Activated CD8-positive, alpha-beta memory T cell treated with anti-CD3 and anti-CD28 coated beads for 4 hours (primary cell): ENCODE results near the gene GGT6.

ENCODE experiments used
- DNase-seq, 2 donors: peaks; one replicate each; pipeline ENCODE4 v3.0.0-alpha.2; 2020; ENCODE audit warnings: low read depth in 2 of 2

The GGT6 gene

DNA sequence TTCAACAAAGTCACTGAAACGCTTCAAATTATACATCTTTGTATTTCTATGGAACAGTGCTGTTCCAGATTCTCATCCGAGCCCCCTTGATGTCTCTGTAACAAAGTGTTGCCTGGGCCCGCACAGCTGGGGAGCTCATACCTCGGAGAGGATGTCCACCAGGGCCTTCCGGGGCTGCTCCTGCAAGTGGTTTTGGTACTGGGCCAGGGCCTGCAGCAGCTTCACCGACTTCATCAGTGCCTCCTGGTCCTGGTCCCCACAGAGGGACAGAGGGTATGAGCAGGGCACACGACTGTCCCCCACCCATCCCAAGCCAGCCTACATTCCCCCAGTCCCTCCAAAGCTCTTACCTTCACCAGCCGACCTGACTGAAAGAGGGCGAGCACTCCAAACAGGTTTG is 6.7 kb downstream of the GGT6 start:
- no peak for DNase-seq

DNA sequence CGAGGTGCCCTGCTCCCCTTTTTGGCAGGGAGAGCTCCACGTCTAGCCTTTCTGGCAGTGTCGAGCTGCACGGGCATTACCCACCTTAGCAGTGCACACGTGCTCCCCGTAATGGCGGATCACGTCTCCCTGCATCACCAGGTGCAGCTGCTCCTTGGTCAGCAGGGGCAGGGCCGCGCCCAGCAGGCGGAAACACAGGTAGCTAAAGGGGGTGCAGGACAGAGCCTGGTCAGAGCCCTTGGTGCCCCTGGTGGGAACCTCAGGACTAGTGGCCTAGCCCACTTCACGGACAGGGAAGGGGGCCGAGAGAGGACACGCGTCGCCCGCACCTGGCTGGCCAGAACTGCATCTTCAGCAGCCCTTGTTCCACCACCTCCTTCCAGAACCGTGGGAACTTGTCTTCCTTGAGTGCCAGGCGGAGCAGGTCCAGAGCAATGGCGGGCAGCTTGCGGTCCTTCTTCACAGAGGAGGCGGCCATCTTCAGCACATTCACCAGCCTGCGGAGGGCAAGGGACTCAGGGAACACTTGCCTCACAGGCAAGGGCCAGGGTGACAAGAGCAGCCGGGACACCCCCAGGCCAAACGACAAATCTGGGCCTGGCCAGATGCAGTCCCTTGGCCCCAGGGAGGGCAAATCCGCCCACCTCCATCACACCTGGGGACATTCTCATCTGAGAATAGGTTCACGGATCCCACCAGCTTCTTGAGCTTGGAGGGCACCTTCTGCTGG is 8.4 kb downstream of the GGT6 start:
- DNase-seq = no peak

DNA sequence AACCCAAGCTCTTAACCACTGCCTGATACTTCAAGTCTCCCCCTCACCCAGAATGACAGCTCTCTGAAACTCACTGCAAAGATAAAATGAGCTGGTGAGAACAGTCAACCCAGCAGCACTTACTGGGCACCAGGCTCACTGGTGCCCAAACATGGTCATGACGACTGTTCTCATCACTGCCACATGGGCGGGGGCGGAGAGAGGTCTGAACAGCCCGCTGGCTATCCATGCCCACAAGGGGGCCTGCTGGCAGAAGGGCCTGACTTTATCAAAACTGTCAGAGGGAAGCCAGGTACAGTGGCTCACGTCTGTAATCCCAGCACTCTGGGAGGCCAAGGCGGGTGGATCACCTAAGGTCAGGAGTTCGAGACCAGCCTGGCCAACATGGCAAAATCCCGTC is 9.2 kb downstream of the GGT6 start:
- no peak for DNase-seq

- no peak for DNase-seq
Observed at GRCh38 chr17:4550534-4551039, 9.8 kb downstream of the GGT6 start.

DNA sequence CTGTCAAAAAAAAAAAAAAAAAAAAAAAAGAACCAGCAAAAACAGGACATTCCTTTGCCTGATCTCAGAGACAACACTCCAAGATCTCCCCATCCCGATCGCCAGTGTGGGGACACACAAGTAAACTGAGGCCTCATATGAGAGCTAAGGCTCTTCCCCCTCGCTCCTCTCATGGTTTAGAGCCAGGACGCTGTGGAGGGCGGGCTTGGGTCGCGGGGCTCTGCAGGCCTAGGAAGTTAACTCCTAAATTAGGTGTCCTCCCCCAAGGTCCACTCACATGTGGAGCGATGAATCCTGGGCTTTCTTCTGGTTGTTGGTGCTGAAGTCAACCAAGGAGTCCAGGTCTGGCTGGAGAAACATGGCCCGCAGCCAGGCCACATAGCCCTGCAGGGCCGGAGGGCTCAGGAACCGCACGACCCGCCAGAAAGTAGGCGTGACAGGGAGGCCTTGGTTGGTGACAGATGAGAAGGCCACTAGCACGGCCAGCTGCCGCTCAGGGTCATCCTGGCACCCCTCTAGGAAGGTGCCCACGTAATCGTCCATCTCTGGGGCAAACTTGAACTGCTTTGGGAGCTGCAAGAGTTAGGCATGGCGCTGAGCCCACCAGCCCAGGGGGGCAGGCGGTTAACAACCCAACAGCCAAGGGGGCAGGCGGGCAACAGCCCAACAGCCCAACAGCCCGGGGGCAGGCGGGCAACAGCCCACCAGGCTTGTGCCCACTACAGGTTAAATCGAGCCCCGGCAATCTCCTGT is 10.4 kb downstream of the GGT6 start:
- no peak for DNase-seq

DNA sequence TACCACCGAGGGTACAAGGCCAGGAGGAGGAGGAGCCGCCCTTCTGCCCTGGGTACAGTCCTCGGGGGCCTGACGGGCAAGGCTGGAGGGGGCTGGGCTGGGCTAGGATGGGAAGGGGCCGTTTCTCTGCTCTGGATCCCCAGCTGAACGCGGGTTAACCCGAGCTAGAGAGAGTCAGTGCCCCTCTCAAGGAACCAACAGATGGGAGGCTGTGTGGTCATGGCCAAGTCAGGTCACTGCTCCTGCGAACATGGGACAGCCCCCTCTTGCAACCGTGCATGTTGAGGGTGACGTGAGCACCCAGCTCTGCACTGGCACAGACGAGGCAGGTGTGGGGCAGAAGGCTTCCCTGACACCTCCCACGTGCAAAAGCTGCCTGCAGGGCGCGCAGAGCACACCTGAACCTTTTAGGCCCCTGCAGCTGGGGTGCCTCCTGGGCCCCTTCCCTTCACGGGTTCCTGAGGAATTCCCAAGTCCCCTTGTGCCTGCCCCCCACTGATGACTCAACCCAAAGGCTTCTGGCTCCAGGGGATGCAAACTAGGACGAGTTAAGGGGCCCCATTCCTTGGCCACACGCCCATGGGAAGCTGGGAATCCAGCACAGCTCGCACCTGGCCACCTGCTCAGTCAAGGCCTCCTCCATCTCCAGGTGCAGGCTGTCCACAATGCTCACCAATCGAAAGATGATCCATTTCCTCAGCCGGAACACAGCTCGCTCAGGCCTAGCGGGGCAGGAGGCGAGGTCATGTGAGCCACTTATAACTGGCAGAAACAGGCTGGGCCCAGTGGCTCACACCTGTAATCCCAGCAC is 11.5 kb downstream of the GGT6 start:
- DNase-seq = no peak

DNA sequence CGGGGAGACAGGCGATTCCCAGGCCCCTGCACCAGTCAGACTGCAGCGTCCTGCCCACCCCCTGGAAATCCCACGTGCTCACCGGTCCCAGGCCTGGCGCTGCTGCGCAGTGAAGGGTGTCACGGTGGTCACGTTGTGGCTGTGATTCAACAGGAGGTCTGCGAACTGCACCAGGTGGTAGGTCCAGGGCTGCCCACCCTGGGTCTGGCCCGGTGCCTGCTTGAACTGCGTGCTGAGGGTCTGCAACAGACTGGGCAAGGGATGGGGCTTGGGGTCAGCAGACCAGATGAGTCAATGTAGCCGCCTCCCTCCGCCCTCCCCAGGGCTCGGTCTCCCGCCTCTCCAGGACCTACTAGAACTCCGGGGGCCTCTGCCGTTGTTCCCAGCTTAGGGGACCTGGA is 12.3 kb downstream of the GGT6 start:
- no peak for DNase-seq

DNA sequence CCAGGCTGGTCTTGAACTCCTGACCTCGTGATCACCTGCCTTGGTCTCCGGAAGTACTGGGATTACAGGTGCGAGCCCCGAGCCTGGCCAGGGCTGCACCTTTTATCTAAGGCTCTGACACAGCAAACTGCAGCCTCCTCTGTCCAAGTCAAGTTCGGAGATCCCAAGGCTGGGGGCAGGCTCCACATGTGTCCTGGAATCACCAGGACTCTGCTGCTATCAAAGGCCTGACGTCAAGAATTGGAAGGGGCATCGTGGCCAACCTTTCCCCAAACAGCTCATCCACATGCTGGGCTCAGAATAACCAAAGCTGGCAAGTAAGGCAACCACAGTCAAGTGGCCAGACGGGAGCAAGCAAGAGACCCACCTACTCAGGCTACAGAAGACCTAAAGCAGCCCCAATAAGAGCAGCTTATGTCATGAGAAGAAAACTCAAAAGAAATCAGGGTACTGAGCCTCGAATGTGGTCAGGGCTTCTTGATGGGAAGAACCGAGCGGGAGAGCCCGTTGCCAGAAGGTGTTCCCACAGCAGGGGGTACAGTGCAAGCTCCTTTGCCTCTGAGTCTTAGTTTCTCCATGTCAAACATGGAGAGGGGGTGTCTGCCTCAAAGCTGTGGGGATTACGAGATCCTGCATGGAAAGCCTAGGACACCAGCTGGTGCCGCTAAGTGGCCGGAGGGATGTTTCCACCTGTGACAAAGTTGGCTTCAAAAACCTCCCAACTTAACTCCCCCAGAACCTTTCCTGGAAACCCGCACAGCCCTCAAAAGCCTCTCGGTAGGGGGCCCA is 13.1 kb downstream of the GGT6 start:
- DNase-seq = no peak

GRCh38 chr17:4545217-4545951 is 15.0 kb downstream of the GGT6 start:
- no peak for DNase-seq

GRCh38 chr17:4544951-4545216 is 15.5 kb downstream of the GGT6 start:
- no peak for DNase-seq

DNA sequence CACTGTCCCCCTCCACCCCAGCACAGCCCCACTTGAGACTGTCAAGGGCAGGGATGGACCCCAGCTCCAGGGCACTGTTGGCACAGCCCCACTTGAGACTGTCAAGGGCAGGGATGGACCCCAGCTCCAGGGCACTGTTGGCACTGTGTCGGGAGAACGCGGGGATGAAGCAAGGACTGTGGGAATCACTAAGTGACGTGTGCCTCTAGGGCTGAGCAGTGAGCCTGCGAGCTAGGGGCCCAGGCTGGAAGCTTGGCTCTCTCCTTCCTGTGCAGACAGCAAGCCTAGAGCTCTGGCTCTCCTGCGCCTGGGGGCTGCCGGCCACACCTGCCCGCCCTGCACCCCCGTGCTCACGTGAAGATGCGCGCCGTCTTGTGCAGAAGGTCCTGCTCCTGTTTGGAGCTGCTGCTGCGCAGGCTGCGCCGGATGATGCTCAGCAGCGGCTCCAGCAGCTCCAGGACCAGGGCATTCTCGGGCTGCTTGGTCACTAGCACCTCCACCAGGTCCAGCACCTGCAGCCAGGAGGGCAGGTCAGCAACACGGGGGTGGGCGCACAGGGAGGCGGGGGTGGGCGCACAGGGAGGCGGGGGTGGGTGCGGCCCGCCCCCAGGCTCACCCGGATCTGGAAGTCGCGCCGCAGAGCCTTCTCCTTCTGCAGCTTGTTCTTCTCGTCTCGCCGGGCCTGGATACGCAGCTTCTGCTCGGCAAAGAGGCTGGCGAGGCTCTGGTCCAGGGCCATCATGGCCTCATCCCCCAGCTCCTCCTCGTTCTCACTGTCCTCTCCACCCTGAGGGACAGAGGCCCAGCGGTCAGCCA is 16.0 kb downstream of the GGT6 start:
- no peak for DNase-seq

DNA sequence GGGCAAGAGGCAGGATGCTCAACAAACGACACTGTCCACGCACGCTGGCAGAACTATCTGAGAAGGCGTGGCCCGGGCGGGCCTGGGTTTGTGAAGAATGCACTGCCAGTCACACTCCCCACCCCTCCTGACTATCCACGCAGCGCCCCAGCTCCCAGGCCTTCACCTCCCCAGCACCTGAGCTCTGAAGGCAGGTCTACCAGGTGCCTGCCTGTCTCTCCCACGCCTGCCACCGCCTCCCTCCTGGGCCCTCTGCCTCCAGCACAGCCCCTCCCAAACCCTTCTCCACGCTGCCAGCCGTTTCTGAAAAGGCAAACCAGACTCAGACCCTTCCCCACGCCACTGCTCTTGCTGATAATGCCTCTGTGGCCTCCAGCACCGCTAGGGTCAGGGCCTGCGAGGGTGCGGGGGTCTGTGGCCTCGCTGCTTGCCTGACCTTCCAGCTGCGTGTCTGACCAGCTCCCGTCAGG is 16.8 kb downstream of the GGT6 start:
- DNase-seq = no peak

- no peak for DNase-seq
Observed at GRCh38 chr17:4542726-4543191, 17.6 kb downstream of the GGT6 start.

GRCh38 chr17:4542003-4542725 is 18.2 kb downstream of the GGT6 start:
- DNase-seq = no peak

DNA sequence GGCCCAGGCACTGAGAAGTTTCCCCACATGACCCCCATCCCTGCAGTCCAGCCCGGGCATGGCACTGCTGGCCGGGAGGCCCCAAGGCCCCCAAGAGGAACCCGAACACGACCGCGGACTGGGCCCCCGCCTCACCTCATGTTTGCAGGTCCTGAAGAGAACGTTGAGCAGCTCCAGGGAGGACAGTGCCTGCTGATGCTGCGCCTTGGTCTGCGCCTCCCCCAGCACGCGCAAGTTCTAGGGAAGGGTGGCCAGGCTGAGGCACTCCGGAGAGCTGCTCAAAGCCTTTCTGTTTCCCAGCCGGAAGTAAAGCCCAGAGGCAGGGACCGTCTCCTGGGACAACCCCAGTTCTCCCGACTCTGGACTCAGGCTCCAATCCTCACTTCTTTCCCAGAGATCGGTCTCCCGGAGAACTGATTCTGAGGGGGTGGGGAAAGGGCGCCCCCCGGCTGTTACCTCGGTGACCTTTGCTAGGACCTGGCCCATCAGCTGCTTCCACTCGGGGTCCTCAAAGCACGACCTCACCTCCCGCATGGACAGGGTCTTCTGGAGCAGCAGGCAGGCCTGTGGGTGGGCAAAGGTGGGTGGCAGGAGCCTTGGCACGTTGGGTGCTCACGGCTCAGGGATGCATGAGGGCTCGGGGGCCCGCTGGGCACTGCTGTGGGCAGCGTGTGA is 18.9 kb downstream of the GGT6 start:
- no peak for DNase-seq

DNA sequence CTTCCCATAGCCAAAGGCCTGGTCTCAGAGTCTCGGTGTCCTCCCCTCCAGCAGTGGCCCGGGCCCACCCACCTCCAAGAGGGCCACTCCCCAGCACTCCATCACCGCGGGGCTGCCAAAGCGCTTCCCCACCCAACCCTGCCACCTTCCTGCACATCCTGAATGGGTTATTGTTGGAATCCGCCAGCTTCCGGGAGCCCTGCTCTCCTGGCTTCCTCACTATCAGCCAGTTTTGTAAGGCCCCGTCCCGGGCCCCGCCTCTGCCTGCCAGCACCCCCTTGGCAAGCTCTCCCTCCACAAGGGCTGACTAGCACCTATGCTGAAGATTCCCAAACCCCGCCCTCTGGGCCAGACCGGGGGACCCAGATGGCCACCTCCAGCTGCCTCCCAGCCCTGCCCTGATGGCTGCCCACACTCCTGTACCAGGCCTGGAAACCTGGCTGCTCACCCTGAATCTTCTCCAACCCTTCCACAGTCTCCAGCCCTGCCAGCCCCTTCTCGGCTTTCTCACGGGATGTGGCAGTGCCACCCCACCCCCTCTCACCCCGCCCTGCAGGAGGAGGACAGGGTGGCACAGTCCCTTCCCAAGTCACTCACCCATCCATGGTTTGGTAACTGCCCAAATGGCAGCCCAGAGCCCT is 19.6 kb downstream of the GGT6 start:
- DNase-seq = no peak

GRCh38 chr17:4540224-4540651 is 20.1 kb downstream of the GGT6 start:
- no peak for DNase-seq

GRCh38 chr17:4539576-4540223 is 20.7 kb downstream of the GGT6 start:
- no peak for DNase-seq
